HepG2 (cell line): ENCODE results near the gene HAUS1. TPM values are rescaled to one million over a fixed set of nuclear protein-coding genes. Genes with fewer than 3 reads are reported as not detected.
A peak's percentile ranks its signal among the peaks of the same experiment; 100 is the strongest.

ENCODE experiments used
- AGO1 ChIP-seq: fragments of 200-400 bp; formaldehyde crosslinking; IDR thresholded peaks from 2 replicates; pipeline ENCODE4 v1.6.1; 2017; ENCODE audit warnings: mild to moderate bottlenecking, low read depth, low read length, moderate library complexity; ENCODE audit not compliant: poor library complexity, severe bottlenecking
- DMAP1 ChIP-seq: IDR thresholded peaks from 2 replicates; pipeline ENCODE4 v1.6.1; 2016
- EEA1 ChIP-seq: sonication (generic); formaldehyde crosslinking; IDR thresholded peaks from 2 replicates; pipeline ENCODE4 v1.5.1; 2020; ENCODE audit warnings: mild to moderate bottlenecking, missing genetic modification reagents, borderline replicate concordance
- KDM5B ChIP-seq: sonication (generic); formaldehyde crosslinking; IDR thresholded peaks from 2 replicates; pipeline ENCODE4 v1.4.0; 2020; ENCODE audit warnings: missing genetic modification reagents, mild to moderate bottlenecking, borderline replicate concordance
- MIER2 ChIP-seq: IDR thresholded peaks from 2 replicates; pipeline ENCODE4 v1.6.1; 2016; ENCODE audit warnings: missing biosample characterization, missing genetic modification reagents
- MLLT10 ChIP-seq: sonication (generic); formaldehyde crosslinking; IDR thresholded peaks from 2 replicates; pipeline ENCODE4 v1.4.0; 2020; ENCODE audit warnings: missing genetic modification reagents
- NAIF1 ChIP-seq: sonication (generic); formaldehyde crosslinking; IDR thresholded peaks from 2 replicates; pipeline ENCODE4 v1.5.0; 2020; ENCODE audit warnings: mild to moderate bottlenecking, missing genetic modification reagents, borderline replicate concordance
- POLR2AphosphoS5 ChIP-seq: IDR thresholded peaks from 2 replicates; pipeline ENCODE4 v1.6.1; 2012; ENCODE audit warnings: low read depth, low read length
- PRDM10 ChIP-seq: sonication (generic); formaldehyde crosslinking; IDR thresholded peaks from 2 replicates; pipeline ENCODE4 v1.4.0; 2020; ENCODE audit warnings: low read depth, missing genetic modification reagents
- TOE1 ChIP-seq: sonication (generic); formaldehyde crosslinking; IDR thresholded peaks from 2 replicates; pipeline ENCODE4 v1.4.0; 2020; ENCODE audit warnings: mild to moderate bottlenecking, missing genetic modification reagents
- ZBTB46 ChIP-seq: sonication (generic); formaldehyde crosslinking; IDR thresholded peaks from 2 replicates; pipeline ENCODE4 v1.4.0; 2020; ENCODE audit warnings: mild to moderate bottlenecking, missing genetic modification reagents, borderline replicate concordance
- ZMAT3 ChIP-seq: sonication (generic); formaldehyde crosslinking; conservative IDR thresholded peaks from 2 replicates; pipeline ENCODE4 v1.7.0; 2021; ENCODE audit warnings: missing genetic modification reagents
- ZMYM4 ChIP-seq: sonication (generic); formaldehyde crosslinking; IDR thresholded peaks from 2 replicates; pipeline ENCODE4 v1.8.1; 2023; ENCODE audit warnings: mild to moderate bottlenecking, missing genetic modification reagents
- ZNF234 ChIP-seq: sonication (generic); formaldehyde crosslinking; conservative IDR thresholded peaks from 2 replicates; pipeline ENCODE4 v1.5.1; 2020; ENCODE audit warnings: mild to moderate bottlenecking, missing genetic modification reagents
- ZNF253 ChIP-seq: sonication (generic); formaldehyde crosslinking; IDR thresholded peaks from 2 replicates; pipeline ENCODE4 v1.8.0; 2022; ENCODE audit warnings: mild to moderate bottlenecking, missing genetic modification reagents, borderline replicate concordance
- ZNF263 ChIP-seq: sonication (generic); formaldehyde crosslinking; IDR thresholded peaks from 2 replicates; pipeline ENCODE4 v1.4.0; 2020; ENCODE audit warnings: missing genetic modification reagents
- ZNF292 ChIP-seq: sonication (generic); formaldehyde crosslinking; IDR thresholded peaks from 2 replicates; pipeline ENCODE4 v1.8.1; 2022; ENCODE audit warnings: mild to moderate bottlenecking, low read depth, missing genetic modification reagents, borderline replicate concordance
- ZNF354B ChIP-seq: sonication (generic); formaldehyde crosslinking; IDR thresholded peaks from 2 replicates; pipeline ENCODE4 v1.8.0; 2022; ENCODE audit warnings: mild to moderate bottlenecking, missing genetic modification reagents
- ZNF674 ChIP-seq: sonication (generic); formaldehyde crosslinking; IDR thresholded peaks from 2 replicates; pipeline ENCODE4 v1.5.0; 2020; ENCODE audit warnings: low read depth, mild to moderate bottlenecking, missing genetic modification reagents
- ZNF7 ChIP-seq: IDR thresholded peaks from 2 replicates; pipeline ENCODE4 v1.6.1; 2016; ENCODE audit warnings: missing biosample characterization, missing genetic modification reagents
- ZNF720 ChIP-seq: sonication (generic); formaldehyde crosslinking; IDR thresholded peaks from 2 replicates; pipeline ENCODE4 v1.4.0; 2020; ENCODE audit warnings: missing genetic modification reagents
- ZNF800 ChIP-seq: sonication (generic); formaldehyde crosslinking; IDR thresholded peaks from 2 replicates; pipeline ENCODE4 v1.4.0; 2020; ENCODE audit warnings: missing genetic modification reagents
- polyA plus RNA-seq, 8 experiments: library from polyadenylated mRNA; depleted of rRNA in 3 of 8; stranded (reverse) in 7 of 8; unstranded in 1 of 8; fragments of >200 nt; fragmentation: Illumina TruSeq in 4 of 8; extraction: Trizol in 4 of 8; gene quantifications; 2 replicates each; pipeline versions ENCODE4 v1.2.1 to v1.2.3, GENCODE V29; 2011 to 2016; ENCODE audit warnings: low read depth in 4 of 8, missing spikeins in 1 of 8, mixed read lengths in 1 of 8; ENCODE audit not compliant: insufficient read depth in 1 of 8
- total RNA-seq, 5 experiments: library from RNA; depleted of rRNA; stranded (reverse); fragments of >200 nt; fragmentation: Illumina TruSeq; extraction: Trizol; gene quantifications; 2 replicates each; pipeline ENCODE4 v1.2.3, GENCODE V29; 2016; ENCODE audit warnings: low read depth in 1 of 5

Gene HAUS1
- total and polyA plus RNA-seq, 2 of the 13 experiments (the other 11 are each of a cell fraction or from before 2014, with no cell fraction given) = 20.6 to 59.2 TPM

- peak; percentile 25 for TF ChIP-seq AGO1
- no peak for TF ChIP-seq ZNF253 (CRISPR knock-in tag)
- TF ChIP-seq MIER2 = no peak
- TF ChIP-seq TOE1 (CRISPR knock-in tag) = no peak
- TF ChIP-seq ZNF720 (CRISPR knock-in tag) = no peak
- peak; percentile 36; the same call in 1 of the 2 replicates for TF ChIP-seq PRDM10 (CRISPR knock-in tag)
- TF ChIP-seq MLLT10 (CRISPR knock-in tag) = no peak
- peak; percentile 75 for TF ChIP-seq POLR2AphosphoS5
- TF ChIP-seq ZNF292 (CRISPR knock-in tag) = 0 out of 2 replicates have a peak, but pooled peaks have one; percentile 37
- no peak; the same call in 1 of the 2 replicates for TF ChIP-seq EEA1
- TF ChIP-seq ZNF354B (CRISPR knock-in tag) = peak; percentile 69; the same call in 1 of the 2 replicates
- TF ChIP-seq DMAP1 (CRISPR knock-in tag) = peak; percentile 85
- no peak; the same call in none of the 2 replicates for TF ChIP-seq ZNF234 (CRISPR knock-in tag)
- TF ChIP-seq KDM5B = no peak; the same call in 1 of the 2 replicates
- no peak; the same call in 1 of the 2 replicates for TF ChIP-seq ZBTB46 (CRISPR knock-in tag)
- peak; percentile 72; the same call in 1 of the 2 replicates for TF ChIP-seq ZNF800 (CRISPR knock-in tag)
- peak; percentile 95 for TF ChIP-seq ZMYM4 (CRISPR knock-in tag)
- no peak for TF ChIP-seq ZNF7
- 0 out of 2 replicates have a peak, but pooled peaks have one; percentile 9 for TF ChIP-seq NAIF1 (CRISPR knock-in tag)
- 0 out of 2 replicates have a peak, but pooled peaks have one; percentile 22 for TF ChIP-seq ZMAT3 (CRISPR knock-in tag)
- no peak for TF ChIP-seq ZNF674 (CRISPR knock-in tag)
- TF ChIP-seq ZNF263 (CRISPR knock-in tag) = no peak
Observed at GRCh38 chr18:46173393-46174341, 69.5 kb downstream of the HAUS1 start (continued).
